T-helper 1 cell treated with Interleukin-12 subunit alpha and Interleukin-12 subunit beta and Interleukin-4 antibody, amounts not matched to agents 30 ng/mL and 1 ng/mL, for 36 hours (primary cell): Measurements from ENCODE around the gene NUP214. TPM values are rescaled to one million over a fixed set of nuclear protein-coding genes. Genes with fewer than 3 reads are reported as not detected.
"Not testable (repeated sequence)": the region's sequence is repeated elsewhere in the genome, so short reads cannot be mapped to it uniquely, and the experiment has no call there.

Source experiments
- intact Hi-C: fragments of 100-400 bp; cut with micrococcal nuclease; formaldehyde crosslinking; loops from one replicate; pipeline ENCODE4 v1.15.1; 2024
- total RNA-seq: library from RNA; stranded (reverse); gene quantifications from 2 replicates; pipeline ENCODE4 v1.2.3, GENCODE V29; 2022

NUP214 gene
- total RNA-seq, 1 donor from 2014 or later, result 78.4 TPM

DNA sequence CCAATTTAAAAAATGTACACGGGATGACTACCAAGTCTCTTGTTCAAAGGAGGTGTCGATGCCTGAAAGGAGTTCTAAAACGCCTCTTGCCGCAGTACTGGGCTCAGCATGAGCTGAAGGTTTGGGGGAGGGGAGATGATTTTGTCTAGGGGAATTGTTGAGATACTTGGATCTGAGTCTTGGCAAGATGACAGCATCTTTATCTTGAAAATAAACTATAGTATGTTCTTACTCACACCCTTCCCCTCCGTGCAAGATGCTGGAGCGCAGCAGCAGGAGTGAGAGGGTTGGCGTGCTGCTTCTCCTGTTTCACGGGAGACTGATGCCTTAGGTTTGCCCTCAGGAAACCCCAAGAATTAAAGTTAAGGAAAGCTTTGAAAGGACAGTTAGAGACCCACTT, 103.6 kb downstream of the NUP214 start:
- intact Hi-C loops, result no loop called here

DNA sequence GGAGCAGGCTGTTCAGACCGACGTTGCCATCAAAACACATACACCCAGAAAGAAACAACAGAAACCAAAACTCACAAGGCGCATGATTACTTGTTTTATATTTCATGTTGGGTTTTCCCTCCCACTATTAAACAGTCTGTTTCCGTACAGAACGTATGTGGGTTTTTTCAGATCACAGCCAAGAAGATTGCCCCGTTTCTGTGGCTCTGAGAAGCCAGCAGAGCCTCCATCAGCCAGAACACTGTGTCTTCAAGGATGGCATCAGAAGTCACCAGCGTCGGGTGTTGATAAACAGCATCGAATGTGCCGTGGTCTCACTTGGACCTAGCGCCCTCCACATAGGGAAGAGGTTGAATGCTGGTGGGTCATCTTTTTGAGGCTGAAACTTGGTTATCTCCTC, 108.2 kb downstream of the NUP214 start:
- intact Hi-C loops, result no loop called here

DNA sequence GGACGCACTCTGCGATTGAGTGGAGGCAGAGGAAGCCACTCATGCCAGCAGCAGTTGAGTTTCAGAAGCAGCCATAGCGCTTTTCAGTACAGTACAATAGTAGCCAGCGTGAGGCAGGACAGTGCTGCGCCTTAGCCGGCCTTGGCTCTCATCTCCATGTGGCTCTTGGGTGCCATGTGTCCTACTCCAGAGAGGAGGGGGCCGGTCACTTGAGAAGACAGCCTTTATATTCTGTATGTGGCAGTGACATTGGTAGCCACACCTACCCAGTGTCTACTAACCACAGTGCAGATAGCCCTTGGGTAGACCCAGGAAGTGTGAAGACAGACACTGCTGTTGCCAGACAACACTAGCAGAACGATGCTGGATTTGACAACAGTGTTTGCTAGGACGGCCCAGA, 108.6 kb downstream of the NUP214 start:
- intact Hi-C loops, result no loop called here

DNA sequence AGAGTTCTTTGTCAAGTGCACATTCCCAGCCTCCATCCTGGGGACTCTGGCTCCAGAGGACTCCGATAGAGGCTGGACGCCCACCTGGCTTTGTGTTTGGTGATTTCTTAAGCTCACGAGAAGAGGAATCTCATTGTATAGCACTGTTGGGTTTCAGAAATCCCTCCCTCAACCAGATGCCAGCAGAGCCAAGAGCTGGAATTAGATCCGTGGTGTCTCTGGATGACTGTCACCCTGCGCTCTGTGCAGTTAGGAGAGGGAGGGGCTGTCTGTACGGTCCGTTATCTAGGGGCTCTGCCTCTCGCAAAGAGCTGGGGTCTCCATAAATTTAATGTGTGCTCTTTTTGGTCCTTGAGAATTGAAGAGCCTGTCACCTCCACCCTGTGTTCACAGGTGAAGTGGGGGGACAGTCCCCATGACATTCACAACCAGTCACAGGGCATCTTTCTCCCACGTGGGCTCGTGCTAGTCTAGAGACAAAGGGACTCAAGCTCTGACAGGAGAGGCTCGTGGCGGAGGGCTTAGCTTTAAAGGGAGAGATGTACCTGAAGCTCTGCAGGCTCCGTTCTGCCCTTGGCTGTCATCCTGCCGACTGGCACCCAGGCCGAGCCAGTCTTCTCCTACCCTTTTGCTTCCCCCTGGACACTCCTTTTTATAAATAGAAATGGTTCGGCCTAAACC, 109.6 kb downstream of the NUP214 start:
- intact Hi-C loops, result no loop called here

DNA sequence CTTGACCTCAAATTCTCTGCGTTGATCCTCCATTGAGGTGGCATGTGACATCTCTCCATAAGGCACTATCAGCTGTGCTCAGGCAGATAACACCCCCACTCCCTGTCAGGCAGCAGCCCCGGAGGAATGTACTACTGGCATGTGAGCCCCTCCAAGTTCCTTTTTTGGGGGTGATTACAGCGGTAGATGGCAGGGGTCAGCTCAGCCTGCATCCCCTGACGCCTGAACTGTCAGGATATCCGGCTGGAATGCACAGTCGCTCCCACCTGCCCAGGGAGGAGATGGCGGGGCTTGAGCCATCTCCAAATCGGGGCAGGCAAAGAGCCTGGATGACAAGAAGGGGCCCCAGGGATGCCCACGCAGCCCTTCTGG, 110.1 kb downstream of the NUP214 start:
- intact Hi-C loops, result no loop called here

DNA sequence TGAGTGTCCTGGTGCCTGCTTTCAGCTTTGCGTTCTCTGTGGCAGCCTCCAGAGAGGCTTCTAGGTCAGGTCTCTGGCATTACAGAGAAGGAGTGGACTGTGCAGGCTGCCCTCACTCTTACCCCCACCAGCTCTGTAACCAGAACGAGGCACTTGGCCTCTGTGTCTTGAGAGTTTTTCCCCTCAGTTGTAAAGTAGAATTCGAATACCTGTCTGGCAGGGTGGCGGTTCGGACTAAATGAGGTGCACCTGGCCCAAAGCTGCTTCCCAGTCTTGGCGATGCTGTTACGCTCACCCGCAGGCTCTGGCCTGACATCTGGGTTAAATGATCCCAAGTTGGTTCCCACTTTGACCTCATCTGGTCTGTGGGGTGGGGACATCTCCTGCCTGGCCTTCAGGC, 110.8 kb downstream of the NUP214 start:
- intact Hi-C loops, result no loop called here

DNA sequence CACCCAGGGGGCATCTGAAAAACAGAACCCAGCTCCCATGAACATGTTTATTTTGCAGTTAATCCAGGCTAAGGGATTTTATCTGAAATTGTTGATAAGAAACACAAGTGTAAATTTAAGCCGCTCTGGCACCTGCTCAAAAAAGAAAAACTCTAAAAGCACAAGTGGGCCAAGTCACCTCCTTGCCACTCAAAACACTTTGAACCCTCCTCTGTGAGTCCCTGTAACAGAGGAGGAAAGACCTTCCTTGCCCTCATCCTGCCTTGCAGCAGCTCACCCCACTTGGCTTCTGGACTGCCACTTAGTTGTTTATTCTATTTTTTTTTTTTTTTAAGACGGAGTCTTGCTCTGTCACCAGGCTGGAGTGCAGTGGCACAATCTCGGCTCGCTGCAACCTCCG, 111.4 kb downstream of the NUP214 start:
- intact Hi-C loops, result no loop called here

DNA sequence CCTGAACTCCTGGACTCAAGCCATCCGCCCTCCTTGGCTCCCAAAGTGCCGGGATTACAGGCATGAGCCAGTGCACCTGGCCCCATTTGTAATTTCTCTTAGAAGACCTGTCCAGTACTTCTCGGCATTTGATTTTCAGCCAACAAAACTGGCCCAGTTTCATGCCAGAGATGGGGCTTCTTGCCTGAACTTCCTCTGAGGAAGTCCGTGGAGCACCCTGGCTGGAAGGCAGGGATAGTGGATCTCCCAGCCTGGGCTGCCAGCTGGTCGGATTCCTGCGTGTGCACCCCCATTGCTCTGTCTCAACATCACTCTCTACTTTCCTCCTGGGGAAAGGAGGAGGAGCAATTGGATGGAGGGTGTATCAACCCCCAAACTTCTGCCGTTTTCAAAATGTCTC, 111.9 kb downstream of the NUP214 start:
- intact Hi-C loops, result no loop called here

DNA sequence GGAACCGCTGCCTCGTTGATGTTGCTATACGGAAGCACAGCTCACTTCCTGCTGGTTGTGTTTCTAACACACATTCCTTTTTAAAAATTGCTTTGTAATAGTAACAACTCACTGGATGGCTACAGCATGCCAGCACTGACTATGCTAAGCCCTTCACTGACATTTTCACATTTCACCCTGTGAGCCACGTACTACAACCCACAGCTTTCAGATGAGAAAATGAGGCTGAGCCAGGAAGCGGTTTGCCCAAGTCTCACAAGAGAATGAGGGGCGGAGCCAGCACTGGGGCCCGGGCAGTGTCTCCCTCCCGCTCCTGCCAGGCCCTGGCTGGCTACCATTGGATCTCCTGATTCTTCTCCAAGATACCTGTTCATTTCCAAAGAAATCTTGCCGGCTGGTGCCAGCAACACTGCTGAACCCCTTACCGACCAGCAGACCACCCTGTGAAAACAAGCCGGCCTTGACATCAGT, 112.6 kb downstream of the NUP214 start:
- intact Hi-C loops, result loop anchor here (1.0 kb wide), 6 partner anchors 14 to 98 kb away; no protein-coding TSS in a partner anchor

DNA sequence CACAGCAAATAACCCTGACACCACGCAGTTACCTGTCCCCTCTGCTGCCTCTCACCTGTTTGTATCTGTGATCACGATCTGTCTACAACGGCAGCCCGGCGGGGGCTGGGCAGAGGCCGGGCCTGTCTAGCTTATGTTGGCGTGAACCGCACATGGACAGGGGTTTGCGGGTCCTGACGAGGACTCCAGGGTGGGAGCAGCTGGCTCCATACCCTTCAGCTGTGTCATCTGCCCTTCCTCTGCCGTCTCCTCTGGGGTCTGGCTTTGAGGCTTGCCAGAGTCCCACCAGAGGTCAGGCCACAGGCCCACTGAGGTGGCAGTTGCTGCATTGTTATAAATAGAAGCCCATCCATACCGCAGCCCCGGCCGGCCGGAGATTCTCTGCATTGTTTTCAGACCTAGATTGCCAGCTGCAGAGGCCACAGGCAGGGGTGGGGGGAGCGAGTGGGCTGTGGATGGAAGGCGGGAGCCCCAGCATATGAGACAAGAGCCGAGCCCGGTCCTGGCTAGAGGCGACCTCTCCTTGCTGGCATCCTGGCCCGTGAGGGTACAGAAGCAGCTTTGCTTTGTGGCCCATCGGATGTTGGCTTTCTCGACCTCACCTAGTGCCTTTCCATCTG, 113.1 kb downstream of the NUP214 start:
- intact Hi-C loops, result loop anchor here (1.0 kb wide), 6 partner anchors 14 to 98 kb away; no protein-coding TSS in a partner anchor

DNA sequence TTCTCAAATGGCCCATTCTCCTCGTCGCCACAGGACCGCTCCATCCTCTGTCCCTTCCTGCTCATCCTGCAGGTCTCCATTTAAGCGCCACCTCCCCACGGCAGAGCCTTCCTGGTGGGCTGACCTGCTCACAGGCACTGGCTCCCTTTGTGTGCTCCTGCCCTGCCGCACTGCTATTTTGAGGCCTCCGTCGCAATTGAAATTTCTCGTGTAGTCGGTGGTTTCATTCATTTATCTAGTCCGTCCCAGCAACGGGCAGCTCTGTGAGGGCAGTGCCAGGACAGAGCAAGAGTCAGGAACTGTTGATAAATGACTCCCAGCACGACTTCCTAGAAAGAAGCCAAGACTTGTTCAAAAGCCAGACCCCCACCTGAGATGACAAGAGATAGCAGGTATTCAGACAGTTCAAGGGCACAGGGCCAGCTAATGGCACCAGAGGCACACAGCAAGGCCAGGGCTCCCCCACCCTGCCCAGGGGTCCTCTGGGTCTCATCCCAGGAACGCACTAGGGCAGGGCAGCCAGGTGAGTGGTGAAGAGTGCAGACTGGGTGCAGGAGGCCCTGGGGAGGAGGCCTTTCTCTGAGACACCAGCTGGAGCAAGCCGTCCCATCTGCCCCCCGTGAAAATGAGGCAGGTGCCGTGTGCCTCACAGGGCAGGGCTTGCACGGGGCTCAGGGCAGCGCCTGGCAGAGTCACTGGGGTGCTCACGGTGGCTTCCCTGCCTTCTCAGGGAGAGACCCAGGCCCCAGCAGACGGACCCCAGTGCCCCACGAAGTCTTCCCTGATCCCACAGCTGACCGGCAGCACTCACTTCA, 114.0 kb downstream of the NUP214 start:
- intact Hi-C loops, result no loop called here

DNA sequence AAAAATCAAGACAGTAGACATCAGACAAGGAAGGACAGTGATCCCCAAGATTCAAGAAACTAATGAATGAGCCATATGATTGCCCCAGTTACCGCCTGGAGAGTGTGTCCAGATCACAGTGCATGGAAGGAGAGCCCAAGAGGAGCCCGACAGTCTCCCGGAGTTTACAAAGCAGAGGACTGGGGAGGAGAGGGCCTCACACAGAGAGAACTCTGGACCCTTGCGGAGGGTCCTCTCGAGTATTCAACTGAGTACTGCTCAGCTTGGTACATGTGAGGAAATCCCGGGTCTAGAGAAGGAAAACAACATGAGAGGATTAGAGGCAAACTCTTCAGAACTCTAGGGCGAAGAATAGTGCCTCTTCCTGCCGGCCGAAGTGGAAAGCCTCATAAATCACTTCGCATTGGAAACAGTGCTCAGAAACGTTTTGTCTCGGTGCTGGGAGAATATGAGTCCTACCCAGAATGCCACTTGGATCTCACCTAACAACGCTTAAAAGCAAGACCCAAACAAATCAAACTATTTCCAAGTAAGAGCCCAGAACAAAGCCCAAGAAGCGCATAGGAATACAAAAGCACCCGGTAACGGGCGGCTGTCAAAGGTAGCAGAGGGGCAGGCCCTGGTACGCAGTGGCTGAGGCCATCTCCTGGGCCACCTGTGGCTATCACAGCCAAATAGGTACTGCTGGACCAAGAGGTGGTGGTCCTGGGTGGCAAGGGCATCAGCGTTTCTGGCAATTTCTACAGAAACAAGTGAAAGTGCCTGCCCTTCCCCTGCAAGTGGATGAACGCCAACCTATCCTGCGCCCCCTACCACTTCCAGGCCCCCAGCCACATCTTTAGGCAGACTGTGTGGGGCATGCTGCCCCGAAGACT, 114.9 kb downstream of the NUP214 start:
- intact Hi-C loops, result no loop called here

DNA sequence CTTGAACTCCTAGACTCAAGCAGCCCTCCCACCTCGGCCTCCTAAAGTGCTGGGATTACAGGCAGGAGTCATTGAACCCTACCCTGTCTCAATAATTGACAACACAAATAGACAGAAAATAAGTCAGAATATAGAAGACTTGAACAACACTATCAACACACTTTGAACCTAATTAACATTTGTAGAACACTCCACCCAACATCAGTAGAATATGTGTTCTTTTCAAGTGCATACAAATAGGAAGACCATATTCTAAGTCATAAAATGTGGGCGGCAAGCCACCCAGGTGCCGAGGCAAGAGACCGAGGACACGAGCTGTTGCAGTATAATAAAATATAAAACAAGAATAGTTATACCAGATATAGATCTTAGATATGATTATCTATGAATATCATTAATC, 118.9 kb downstream of the NUP214 start:
- intact Hi-C loops, result not testable (repeated sequence)

DNA sequence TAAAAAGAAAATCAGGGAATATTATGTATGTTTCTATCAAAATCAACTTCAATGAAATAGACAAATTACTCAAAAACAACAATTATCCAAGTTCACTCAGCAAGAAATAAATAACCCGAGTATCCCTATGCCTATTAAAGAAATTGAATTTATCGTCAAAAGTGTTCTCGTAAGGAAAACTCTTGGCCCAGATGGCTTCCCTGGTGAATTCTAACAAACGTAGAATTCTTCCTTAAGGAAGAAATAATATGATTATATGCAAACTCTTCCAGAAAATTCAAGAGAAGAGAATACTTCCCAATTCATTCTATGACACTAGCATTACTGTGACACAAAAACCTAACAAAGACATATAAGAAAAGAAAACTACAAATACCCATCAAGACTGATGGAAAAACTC, 121.2 kb downstream of the NUP214 start:
- intact Hi-C loops, result no loop called here

DNA sequence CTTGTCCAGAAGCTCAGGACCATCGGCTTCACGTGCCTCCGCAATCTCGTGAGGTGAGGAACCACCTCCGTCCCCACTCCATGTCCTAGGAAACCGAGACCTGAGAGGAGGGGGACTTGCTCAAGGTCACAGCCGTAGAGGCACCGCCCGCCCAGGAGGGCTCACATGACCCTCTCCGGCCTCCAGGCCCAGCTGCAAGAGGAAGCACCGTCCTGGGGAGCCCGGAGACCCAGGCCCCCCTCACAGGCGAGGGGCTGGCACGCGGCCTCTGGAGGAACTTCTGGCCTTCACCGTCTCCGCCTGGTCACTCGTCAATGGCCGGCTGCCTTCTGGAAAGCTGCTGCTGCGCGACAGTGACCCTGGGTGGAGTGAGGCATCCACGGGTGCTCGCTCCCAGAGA, 126.7 kb downstream of the NUP214 start:
- intact Hi-C loops, result loop anchor here (1.0 to 10.0 kb wide), 9 partner anchors 14 to 557 kb away; partner anchors contain the start of genes EXOSC2 and NUP214

DNA sequence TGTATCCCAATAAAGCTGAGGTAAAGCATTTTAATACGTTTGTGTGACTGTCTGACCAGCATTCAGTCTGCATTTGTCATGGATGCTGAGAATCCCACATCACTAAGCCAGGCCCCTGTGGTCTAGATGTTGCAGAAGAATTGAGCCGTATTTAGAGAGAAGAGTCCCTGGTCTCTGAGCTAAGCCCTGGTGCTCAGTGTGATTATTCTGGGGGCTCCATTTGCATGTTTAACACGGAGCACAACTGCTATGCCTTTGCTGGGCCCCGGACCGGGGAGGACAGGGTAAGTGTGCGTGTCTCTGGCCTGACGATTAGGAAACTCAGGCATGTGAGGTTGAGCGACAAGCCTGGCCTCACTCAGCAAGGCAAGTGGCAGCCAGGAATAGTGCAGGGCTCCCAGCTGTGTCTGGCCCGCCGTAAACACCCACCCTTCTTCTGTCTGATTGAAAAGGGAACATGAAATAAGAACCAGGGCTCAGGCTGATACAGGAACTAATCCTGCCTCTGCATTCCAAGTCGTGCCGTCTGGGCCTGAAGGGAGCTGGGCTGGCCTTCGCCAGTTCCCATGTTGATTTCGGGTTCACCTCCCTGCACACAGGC, 128.6 kb downstream of the NUP214 start:
- intact Hi-C loops, result loop anchor here (5.0 to 10.0 kb wide), 2 partner anchors 478 to 559 kb away; partner anchors contain the start of gene EXOSC2

DNA sequence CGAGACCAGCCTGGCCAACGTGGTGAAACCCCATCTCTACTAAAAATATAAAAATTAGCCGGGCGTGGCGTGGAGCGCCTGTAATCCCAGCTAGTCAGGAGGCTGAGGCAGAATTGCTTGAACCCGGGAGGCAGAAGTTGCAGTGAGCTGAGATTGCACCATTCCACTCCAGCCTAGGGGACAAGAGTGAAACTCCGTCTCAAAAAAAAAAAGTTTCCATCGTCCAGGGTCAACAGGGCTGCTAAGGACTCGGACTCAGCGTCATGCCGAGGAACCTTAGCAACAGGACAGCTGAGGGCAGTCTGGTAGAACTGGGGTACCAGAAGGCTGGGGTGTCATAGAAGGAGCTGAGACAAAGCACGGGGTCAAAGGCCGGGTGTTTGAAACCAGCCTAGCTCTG, 129.2 kb downstream of the NUP214 start:
- intact Hi-C loops, result loop anchor here (5.0 to 10.0 kb wide), 2 partner anchors 478 to 560 kb away; partner anchors contain the start of gene EXOSC2

DNA sequence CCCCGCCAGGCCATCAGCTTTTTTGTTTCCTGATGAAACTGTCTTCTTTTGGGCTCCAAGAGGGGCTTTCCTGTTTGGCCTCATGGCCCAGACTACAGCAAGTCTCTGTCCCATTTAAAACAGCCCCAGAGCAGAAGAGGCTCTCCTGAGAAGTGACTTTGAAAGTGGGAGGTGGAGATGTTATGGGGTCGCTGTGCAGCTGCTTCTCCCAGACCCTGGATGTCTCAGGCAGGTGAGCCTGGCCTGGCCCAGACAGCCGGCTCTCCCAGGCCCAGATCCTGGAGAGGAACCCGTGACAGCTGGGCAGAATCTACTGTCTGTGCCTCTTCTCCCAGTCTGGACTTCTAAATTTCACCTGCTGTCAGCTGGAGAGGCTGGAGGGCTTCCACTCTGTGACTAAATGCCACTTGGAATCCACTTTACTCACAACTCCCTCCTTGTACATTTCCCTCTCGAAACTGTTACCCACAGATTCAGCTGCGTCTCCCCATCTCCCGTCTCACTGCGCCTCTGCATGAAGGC, 130.4 kb downstream of the NUP214 start:
- intact Hi-C loops, result loop anchor here (1.0 to 10.0 kb wide), 6 partner anchors 14 to 561 kb away; partner anchors contain the start of gene EXOSC2

DNA sequence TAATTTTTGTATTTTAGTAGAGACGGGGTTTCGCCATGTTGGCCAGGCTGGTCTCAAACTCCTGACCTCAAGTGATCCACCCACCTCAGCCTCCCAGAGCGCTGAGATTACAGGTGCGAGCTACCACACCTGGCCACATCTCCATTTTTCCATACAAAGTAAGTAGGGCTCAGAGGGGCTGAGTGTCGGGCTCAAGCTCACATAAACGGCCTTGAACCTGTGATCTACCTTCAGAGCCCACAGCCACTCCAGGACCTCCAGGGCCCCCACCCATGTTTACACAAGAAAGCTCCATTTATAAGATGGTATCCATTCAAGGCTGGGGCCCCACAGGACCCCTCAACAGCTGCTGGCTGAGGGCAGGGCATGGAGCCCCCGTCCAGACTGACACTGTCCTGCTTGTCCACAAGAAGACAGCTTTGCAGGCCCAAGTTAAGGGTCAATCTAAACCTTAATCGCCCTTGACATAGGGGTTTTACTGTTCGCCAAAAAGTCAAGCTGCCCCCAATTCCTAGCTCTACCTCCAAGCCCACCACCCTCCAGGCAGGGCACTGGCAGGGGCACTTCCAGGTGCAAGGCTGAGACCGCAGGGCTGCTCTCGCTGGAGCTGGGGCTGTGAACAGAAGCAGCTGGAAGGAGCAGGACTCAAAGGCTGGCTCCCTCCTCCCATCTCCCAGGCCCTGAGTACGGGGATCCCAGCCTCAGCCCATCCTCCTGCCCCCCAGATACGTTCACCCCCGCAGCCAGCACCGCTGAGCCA, 132.1 kb downstream of the NUP214 start:
- intact Hi-C loops, result loop anchor here (2.0 to 10.0 kb wide), 2 partner anchors 243 to 563 kb away; partner anchors contain the start of gene EXOSC2
